Astrocyte (in vitro differentiated cells and primary cell): ENCODE results near the gene PRPS1L1.

Experiments used
- CTCF ChIP-seq: IDR thresholded peaks from 2 replicates; pipeline ENCODE4 v1.5.1; 2011; ENCODE audit warnings: low read depth, mild to moderate bottlenecking, inconsistent platforms, low read length, moderate library complexity; ENCODE audit not compliant: insufficient read depth
- EZH2 ChIP-seq: IDR thresholded peaks from 2 replicates; pipeline ENCODE4 v1.6.1; 2012; ENCODE audit warnings: mild to moderate bottlenecking, low read length, inconsistent platforms; ENCODE audit not compliant: insufficient read depth

- no peak for TF ChIP-seq CTCF
- TF ChIP-seq EZH2, result no peak
Measured at GRCh38 chr7:18046601-18047000, 19.0 kb upstream of the PRPS1L1 start.
